ENCODE measurements around the gene GPRC5C.

Gene GPRC5C

GRCh38 chr17:74432766-74433391 is 991 bp downstream of the GPRC5C start:
- DNase-seq (ENCODE audit: low read depth in 4 of 4, low spot score in 1 of 4), result no peak

- DNase-seq (ENCODE audit: low read depth in 4 of 4, low spot score in 1 of 4), result no peak
Measured at GRCh38 chr17:74433421-74434121, 1.7 kb downstream of the GPRC5C start.

- no peak for DNase-seq (ENCODE audit: low read depth in 4 of 4, low spot score in 1 of 4)
Measured at GRCh38 chr17:74435775-74436359, 4.0 kb downstream of the GPRC5C start.

GRCh38 chr17:74437702-74438101 is 5.8 kb downstream of the GPRC5C start:
- DNase-seq (ENCODE audit: low read depth in 4 of 4, low spot score in 1 of 4), result no peak

- no peak for DNase-seq (ENCODE audit: low read depth in 4 of 4, low spot score in 1 of 4)
Measured at GRCh38 chr17:74439691-74440567, 8.0 kb downstream of the GPRC5C start.

- DNase-seq (ENCODE audit: low read depth in 4 of 4, low spot score in 1 of 4), result no peak
Measured at GRCh38 chr17:74441537-74441936, 9.6 kb downstream of the GPRC5C start.

GRCh38 chr17:74442291-74442669 is 10.4 kb downstream of the GPRC5C start:
- no peak for DNase-seq (ENCODE audit: low read depth in 4 of 4, low spot score in 1 of 4)

GRCh38 chr17:74442670-74443515 is 11.0 kb downstream of the GPRC5C start:
- no peak for DNase-seq (ENCODE audit: low read depth in 4 of 4, low spot score in 1 of 4)

GRCh38 chr17:74443516-74444296 is 11.8 kb downstream of the GPRC5C start:
- DNase-seq (ENCODE audit: low read depth in 4 of 4, low spot score in 1 of 4), result no peak

- DNase-seq (ENCODE audit: low read depth in 4 of 4, low spot score in 1 of 4), result no peak
Measured at GRCh38 chr17:74444406-74444805, 12.5 kb downstream of the GPRC5C start.

- no peak for DNase-seq (ENCODE audit: low read depth in 4 of 4, low spot score in 1 of 4)
Measured at GRCh38 chr17:74445158-74445557, 13.3 kb downstream of the GPRC5C start.

- no peak for DNase-seq (ENCODE audit: low read depth in 4 of 4, low spot score in 1 of 4)
Measured at GRCh38 chr17:74446551-74447500, 14.9 kb downstream of the GPRC5C start.

GRCh38 chr17:74447628-74448159 is 15.8 kb downstream of the GPRC5C start:
- no peak for DNase-seq (ENCODE audit: low read depth in 4 of 4, low spot score in 1 of 4)

GRCh38 chr17:74448756-74449155 is 16.9 kb downstream of the GPRC5C start:
- no peak for DNase-seq (ENCODE audit: low read depth in 4 of 4, low spot score in 1 of 4)

- no peak for DNase-seq (ENCODE audit: low read depth in 4 of 4, low spot score in 1 of 4)
Measured at GRCh38 chr17:74449306-74449705, 17.4 kb downstream of the GPRC5C start.

GRCh38 chr17:74449773-74450172 is 17.9 kb downstream of the GPRC5C start:
- DNase-seq (ENCODE audit: low read depth in 4 of 4, low spot score in 1 of 4), result no peak

- DNase-seq (ENCODE audit: low read depth in 4 of 4, low spot score in 1 of 4), result no peak
Measured at GRCh38 chr17:74450231-74450630, 18.3 kb downstream of the GPRC5C start.

- DNase-seq (ENCODE audit: low read depth in 4 of 4, low spot score in 1 of 4), result no peak
Measured at GRCh38 chr17:74450925-74451403, 19.1 kb downstream of the GPRC5C start.

All from stimulated activated CD4-positive, alpha-beta T cell treated with anti-CD3 and anti-CD28 coated beads, Interleukin-1b, Interleukin-23, amount 100 ng/mL, for 24 hours (primary cell).